Esophagus squamous epithelium (tissue), 5 donors: ENCODE data around the gene TMEM145. TPM values are rescaled to one million over a fixed set of nuclear protein-coding genes. Genes with fewer than 3 reads are reported as not detected.

ENCODE experiments used
- DNase-seq: peaks from one replicate; lab custom pipeline; 2025; lab: John Stamatoyannopoulos, UW
- H3K27ac ChIP-seq, 4 donors: fragments of 200-600 bp; sonication (generic); one replicate each; pipeline ENCODE4 v1.5.1; 2016 to 2019; ENCODE audit warnings: mild to moderate bottlenecking in 1 of 4
- H3K27me3 ChIP-seq, 4 donors: fragments of 200-600 bp; sonication (generic); 1 replicate in 3 of 4; 2 replicates in 1 of 4; pipeline versions ENCODE4 v1.5.1 to v1.6.0; 2017 to 2021; ENCODE audit warnings: antibody characterized with exemption in 1 of 4
- H3K36me3 ChIP-seq, 3 donors: fragments of 200-600 bp; sonication (generic); one replicate each; pipeline ENCODE4 v1.5.1; 2016 to 2019
- H3K4me1 ChIP-seq, 3 donors: fragments of 200-600 bp; sonication (generic); one replicate each; pipeline ENCODE4 v1.5.1; 2017 to 2019
- H3K4me3 ChIP-seq, 4 donors: fragments of 200-600 bp; sonication (generic); 1 replicate in 3 of 4; 2 replicates in 1 of 4; pipeline ENCODE4 v1.5.1; 2016 to 2019; ENCODE audit warnings: mild to moderate bottlenecking in 2 of 4, moderate library complexity in 1 of 4
- H3K9me3 ChIP-seq, 3 donors: fragments of 200-600 bp; sonication (generic); one replicate each; pipeline ENCODE4 v1.5.1; 2016 to 2019
- POLR2A ChIP-seq, 4 donors: fragments of 450-650 bp; IDR thresholded peaks; one replicate each; pipeline ENCODE4 v1.6.1; 2017; ENCODE audit warnings: antibody characterized with exemption in 4 of 4, mild to moderate bottlenecking in 4 of 4, moderate library complexity in 3 of 4
- WGBS, 2 donors: methylation state at CpG; one replicate each; pipeline ENCODE4 v1.1.5; 2018; 5-methylcytosine and 5-hydroxymethylcytosine counted together
- intact Hi-C: fragments of 100-400 bp; cut with DNase I; formaldehyde crosslinking; loops from one replicate; pipeline ENCODE4 v1.15.0; 2022
- small RNA-seq, 4 donors: library from RNA; depleted of rRNA; stranded (forward); fragments of <200 nt; gene quantifications; one replicate each; pipeline ENCODE3, GENCODE V24; 2016
- total RNA-seq, 4 donors: library from RNA; depleted of rRNA; stranded (reverse); fragments of >200 nt; gene quantifications; one replicate each; pipeline ENCODE4 v1.1.0, GENCODE V29; 2016
- TF ChIP-seq, protein P1 (sequence below), 6 experiments: fragments of 450-650 bp in 4 of 6; fragments of 200-600 bp in 2 of 6; sonication (generic) in 2 of 6; IDR thresholded peaks; one replicate each; pipeline ENCODE4 v1.5.1; 2016 to 2019; ENCODE audit warnings: antibody characterized with exemption in 6 of 6, mild to moderate bottlenecking in 4 of 6, moderate library complexity in 4 of 6
- donor health status: DM: yes; HTN: yes; CAD: no.

TMEM145 gene
- total RNA-seq, 4 donors from 2014 or later = not detected

DNA sequence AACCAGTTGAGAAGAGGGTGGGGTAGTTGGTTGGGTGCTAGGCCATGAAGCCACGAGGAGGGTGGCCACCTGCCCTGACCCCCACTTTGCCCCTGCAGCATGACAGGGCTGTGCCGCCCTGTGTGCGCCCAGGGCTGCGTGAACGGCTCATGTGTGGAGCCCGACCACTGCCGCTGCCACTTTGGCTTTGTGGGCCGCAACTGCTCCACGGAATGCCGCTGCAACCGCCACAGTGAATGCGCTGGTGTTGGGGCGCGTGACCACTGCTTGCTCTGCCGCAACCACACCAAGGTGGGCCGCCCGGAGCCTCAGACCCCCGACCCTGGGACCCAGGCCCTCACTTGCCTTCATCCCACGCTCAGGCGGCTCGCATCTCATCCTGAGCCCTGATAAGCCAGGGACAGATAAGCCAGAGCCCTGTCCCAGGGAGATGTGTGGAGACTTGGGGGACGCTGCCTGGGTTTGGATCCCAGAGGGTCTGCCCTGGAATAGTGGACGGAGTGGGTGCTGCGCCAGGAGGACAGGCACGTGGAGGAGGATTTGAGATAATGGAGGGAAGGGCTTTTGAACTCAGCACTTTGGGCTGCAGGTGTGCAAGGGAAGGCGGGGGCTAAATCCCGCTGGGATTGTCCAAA, 56.4 kb downstream of the TMEM145 start:
- Histone ChIP-seq H3K36me3 (peaks cover 0 to 39% (median 0%) of the 10 kb centered on the region in 3 donors), H3K27ac (no peak overlapping the region), H3K9me3 (no peaks in the 10 kb centered on the region), H3K4me3 (no peak overlapping the region), H3K4me1 (peaks cover 0 to 8% (median 0%) of the 10 kb centered on the region in 3 donors), H3K27me3 (no peaks in the 10 kb centered on the region)
- intact Hi-C loops = no loop called here
- no peak for DNase-seq
- WGBS, 2 donors = 80% methylated on average over 4 to 8 of the region's 27 CpGs
- no peak for TF ChIP-seq POLR2A (IDR thresholded peaks at IDR 0.05)
- TF ChIP-seq, protein P1, sequence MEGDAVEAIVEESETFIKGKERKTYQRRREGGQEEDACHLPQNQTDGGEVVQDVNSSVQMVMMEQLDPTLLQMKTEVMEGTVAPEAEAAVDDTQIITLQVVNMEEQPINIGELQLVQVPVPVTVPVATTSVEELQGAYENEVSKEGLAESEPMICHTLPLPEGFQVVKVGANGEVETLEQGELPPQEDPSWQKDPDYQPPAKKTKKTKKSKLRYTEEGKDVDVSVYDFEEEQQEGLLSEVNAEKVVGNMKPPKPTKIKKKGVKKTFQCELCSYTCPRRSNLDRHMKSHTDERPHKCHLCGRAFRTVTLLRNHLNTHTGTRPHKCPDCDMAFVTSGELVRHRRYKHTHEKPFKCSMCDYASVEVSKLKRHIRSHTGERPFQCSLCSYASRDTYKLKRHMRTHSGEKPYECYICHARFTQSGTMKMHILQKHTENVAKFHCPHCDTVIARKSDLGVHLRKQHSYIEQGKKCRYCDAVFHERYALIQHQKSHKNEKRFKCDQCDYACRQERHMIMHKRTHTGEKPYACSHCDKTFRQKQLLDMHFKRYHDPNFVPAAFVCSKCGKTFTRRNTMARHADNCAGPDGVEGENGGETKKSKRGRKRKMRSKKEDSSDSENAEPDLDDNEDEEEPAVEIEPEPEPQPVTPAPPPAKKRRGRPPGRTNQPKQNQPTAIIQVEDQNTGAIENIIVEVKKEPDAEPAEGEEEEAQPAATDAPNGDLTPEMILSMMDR (IDR thresholded peaks at IDR 0.05) = no peak

DNA sequence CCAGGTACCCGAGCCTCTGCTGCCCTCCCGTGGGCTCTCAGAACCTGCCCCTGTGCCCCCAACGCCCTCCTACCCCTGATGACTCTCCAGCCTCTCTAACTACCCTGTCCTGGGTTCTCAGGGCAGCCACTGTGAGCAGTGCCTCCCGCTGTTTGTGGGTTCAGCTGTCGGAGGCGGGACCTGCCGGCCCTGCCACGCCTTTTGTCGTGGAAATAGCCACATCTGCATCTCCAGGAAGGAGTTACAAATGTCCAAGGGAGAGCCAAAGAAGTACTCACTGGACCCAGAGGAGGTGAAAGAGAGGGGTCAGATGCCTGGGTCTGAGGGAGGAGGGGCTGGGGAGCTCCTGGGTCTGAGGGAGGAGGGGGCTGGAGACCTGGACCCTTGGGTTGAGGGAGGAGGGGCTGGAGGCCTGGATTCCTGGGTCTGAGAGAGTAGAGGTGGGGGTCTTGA, 57.0 kb downstream of the TMEM145 start:
- DNase-seq = no peak
- 77% methylated on average over 3 of the region's 9 CpGs; no CpG with 5 or more reads in 1 of the 2 donors for WGBS, 2 donors
- H3K36me3 ChIP-seq = peaks cover 0 to 43% (median 0%) of the 10 kb centered on the region in 3 donors

DNA sequence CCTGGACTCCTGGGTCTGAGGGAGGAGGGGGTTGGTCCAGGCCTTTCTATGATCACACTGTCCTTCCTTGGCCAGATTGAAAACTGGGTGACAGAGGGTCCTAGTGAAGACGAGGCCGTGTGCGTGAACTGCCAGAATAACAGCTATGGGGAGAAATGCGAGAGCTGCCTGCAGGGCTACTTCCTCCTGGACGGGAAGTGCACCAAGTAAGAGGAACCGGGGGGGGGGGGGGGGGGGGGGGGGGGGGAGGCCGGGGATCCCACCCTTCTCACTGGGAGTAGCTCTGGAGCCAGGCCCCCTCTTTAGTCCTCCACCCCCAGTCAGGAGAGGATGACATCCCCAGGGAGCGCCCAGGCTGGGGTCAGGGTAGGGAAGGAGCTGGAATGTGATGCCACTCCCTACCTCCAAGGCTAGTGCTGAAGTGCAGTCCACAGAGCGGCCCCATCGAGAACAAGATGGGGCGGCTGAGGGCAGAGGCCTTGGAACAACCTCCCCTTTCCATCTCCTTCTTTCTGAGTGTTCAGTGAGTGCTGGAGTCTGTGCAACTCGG, 57.6 kb downstream of the TMEM145 start:
- TF ChIP-seq POLR2A (IDR thresholded peaks at IDR 0.05) = no peak
- TF ChIP-seq, protein P1 (IDR thresholded peaks at IDR 0.05) = no peak
- intact Hi-C loops = no loop called here
- peaks cover 0 to 49% (median 0%) of the 10 kb centered on the region in 3 donors for H3K36me3 ChIP-seq
- no peaks in the 10 kb centered on the region for H3K27me3 ChIP-seq
- no peak overlapping the region for H3K4me3 ChIP-seq
- 89 to 100% methylated on average over 5 of the region's 12 CpGs for WGBS, 2 donors
- no peaks in the 10 kb centered on the region for H3K9me3 ChIP-seq
- no peak overlapping the region for H3K27ac ChIP-seq
- no peaks in the 10 kb centered on the region for H3K4me1 ChIP-seq
- DNase-seq = no peak

More for the DNA sequence above, 57.0 kb downstream of the TMEM145 start:
- Histone ChIP-seq H3K27ac (no peak overlapping the region), H3K27me3 (no peaks in the 10 kb centered on the region), H3K4me3 (no peak overlapping the region), H3K4me1 (peaks cover 0 to 3% (median 0%) of the 10 kb centered on the region in 3 donors), H3K9me3 (no peaks in the 10 kb centered on the region)
- intact Hi-C loops = no loop called here
- no peak for TF ChIP-seq POLR2A (IDR thresholded peaks at IDR 0.05)
- TF ChIP-seq, protein P1 (IDR thresholded peaks at IDR 0.05) = no peak

Small RNA genes within 50 kb of the gene (small RNA-seq; reads per million reads assigned to genes)
- 0 reads per million in 4 donors for gene MIR8077

Other genes starting within 250 kb of the TMEM145 start
- gene GRIK5, start 243.1 kb upstream of the TMEM145 start, total RNA-seq = 1 to 10 TPM in 1 of 4 donors, under 1 TPM in 3; 0.08 to 1.1 (median 0.37) TPM
- 10 to 100 TPM; 13.2 to 24.3 (median 16.2) TPM for gene ZNF574, start 237.1 kb upstream of the TMEM145 start, total RNA-seq
- under 1 TPM in 3 of 4 donors, not detected in 1; 0.18 to 0.67 (median 0.57) TPM for gene POU2F2, start 180.9 kb upstream of the TMEM145 start, total RNA-seq
- gene DEDD2, start 95.6 kb upstream of the TMEM145 start, total RNA-seq = 10 to 100 TPM; 23.2 to 30.2 (median 27.8) TPM
- gene ZNF526, start 93.0 kb upstream of the TMEM145 start, total RNA-seq = 1 to 10 TPM; 3.8 to 6.3 (median 4.0) TPM
- 10 to 100 TPM; 15.9 to 29.6 (median 26.5) TPM for gene GSK3A, start 70.7 kb upstream of the TMEM145 start, total RNA-seq
- 10 to 100 TPM; 13.3 to 32.5 (median 21.0) TPM for gene ERF, start 58.2 kb upstream of the TMEM145 start, total RNA-seq
- gene CIC, start 44.1 kb upstream of the TMEM145 start, total RNA-seq = 10 to 100 TPM; 25.1 to 54.9 (median 27.9) TPM
- 1 to 10 TPM in 1 of 4 donors, under 1 TPM in 3; 0.75 to 1.0 (median 0.82) TPM for gene PRR19, start 11.2 kb upstream of the TMEM145 start, total RNA-seq
- gene PAFAH1B3, start 10.7 kb upstream of the TMEM145 start, total RNA-seq = 10 to 100 TPM; 22.5 to 45.9 (median 30.3) TPM
- 10 to 100 TPM in 3 of 4 donors, 1 to 10 TPM in 1; 6.4 to 11.1 (median 10.3) TPM for gene MEGF8, start 12.3 kb downstream of the TMEM145 start, total RNA-seq
- gene CNFN, start 77.0 kb downstream of the TMEM145 start, total RNA-seq = 1,000 to 10,000 TPM in 2 of 4 donors, 100 to 1,000 TPM in 2; 530 to 1,759 (median 921) TPM
- 10 to 100 TPM in 1 of 4 donors, 1 to 10 TPM in 3; 5.2 to 10.8 (median 7.9) TPM for gene LIPE, start 114.1 kb downstream of the TMEM145 start, total RNA-seq
- gene CXCL17, start 129.6 kb downstream of the TMEM145 start, total RNA-seq = 10 to 100 TPM; 19.3 to 97.7 (median 33.8) TPM
- 100 to 1,000 TPM in 1 of 4 donors, 10 to 100 TPM in 3; 34.7 to 135 (median 67.3) TPM for gene CEACAM1, start 215.2 kb downstream of the TMEM145 start, total RNA-seq